ENCODE results near the gene IL18R1. TPM values are rescaled to one million over a fixed set of nuclear protein-coding genes. Genes with fewer than 3 reads are reported as not detected.
A peak's percentile ranks its signal among the peaks of the same experiment; 100 is the strongest.

The IL18R1 gene
- total RNA-seq, 1 donor from 2014 or later: 68.2 TPM

GRCh38 chr2:102412199-102412598, 56.6 kb downstream of the IL18R1 start:
- no peaks in the 10 kb centered on the region for H3K27me3 Mint-ChIP-seq (ENCODE audit: low read depth)
- H3K4me1 Mint-ChIP-seq (ENCODE audit: low read depth): peaks cover 19% of the 10 kb centered on the region
- intact Hi-C loops (cut with micrococcal nuclease): no loop called here
- H3K4me3 Mint-ChIP-seq (ENCODE audit: low read depth): no peak overlapping the region
- H3K27ac Mint-ChIP-seq: no peak overlapping the region
- no peak for DNase-seq (ENCODE audit: low spot score)
- H3K36me3 Mint-ChIP-seq (ENCODE audit: low read depth): peaks cover 52% of the 10 kb centered on the region
- H3K9me3 Mint-ChIP-seq: peaks cover 40% of the 10 kb centered on the region

GRCh38 chr2:102417946-102418345, 62.4 kb downstream of the IL18R1 start:
- Mint-ChIP-seq H3K27ac (peak overlapping the region; percentile 94), H3K4me3 (ENCODE audit: low read depth) (peak overlapping the region; percentile 58), H3K36me3 (ENCODE audit: low read depth) (peaks cover 59% of the 10 kb centered on the region), H3K27me3 (ENCODE audit: low read depth) (peaks cover 3% of the 10 kb centered on the region), H3K4me1 (ENCODE audit: low read depth) (peaks cover 63% of the 10 kb centered on the region), H3K9me3 (peaks cover 21% of the 10 kb centered on the region)
- intact Hi-C loops (cut with micrococcal nuclease): loop anchor here (1.0 kb wide), 4 partner anchors 18 to 335 kb away; no protein-coding TSS in a partner anchor
- no peak for DNase-seq (ENCODE audit: low spot score)

- peaks cover 69% of the 10 kb centered on the region for H3K4me1 Mint-ChIP-seq (ENCODE audit: low read depth)
- H3K36me3 Mint-ChIP-seq (ENCODE audit: low read depth): peaks cover 59% of the 10 kb centered on the region
- peak overlapping the region; percentile 73 for H3K4me3 Mint-ChIP-seq (ENCODE audit: low read depth)
Observed at GRCh38 chr2:102418421-102418961, 62.9 kb downstream of the IL18R1 start.

GRCh38 chr2:102420290-102420689, 64.7 kb downstream of the IL18R1 start:
- peaks cover 16% of the 10 kb centered on the region for H3K9me3 Mint-ChIP-seq
- peak overlapping the region; percentile 62 for H3K4me3 Mint-ChIP-seq (ENCODE audit: low read depth)
- peaks cover 62% of the 10 kb centered on the region for H3K36me3 Mint-ChIP-seq (ENCODE audit: low read depth)
- DNase-seq (ENCODE audit: low spot score): no peak
- intact Hi-C loops (cut with micrococcal nuclease): no loop called here
- no peak overlapping the region for H3K27ac Mint-ChIP-seq
- H3K4me1 Mint-ChIP-seq (ENCODE audit: low read depth): peaks cover 82% of the 10 kb centered on the region
- H3K27me3 Mint-ChIP-seq (ENCODE audit: low read depth): peaks cover 3% of the 10 kb centered on the region

More at GRCh38 chr2:102418421-102418961, 62.9 kb downstream of the IL18R1 start:
- peaks cover 21% of the 10 kb centered on the region for H3K9me3 Mint-ChIP-seq
- peak overlapping the region; percentile 75 for H3K27ac Mint-ChIP-seq
- intact Hi-C loops (cut with micrococcal nuclease): loop anchor here (1.0 kb wide), 4 partner anchors 18 to 335 kb away; no protein-coding TSS in a partner anchor
- DNase-seq (ENCODE audit: low spot score): no peak
- H3K27me3 Mint-ChIP-seq (ENCODE audit: low read depth): peaks cover 3% of the 10 kb centered on the region

GRCh38 chr2:102421890-102422759, 66.5 kb downstream of the IL18R1 start:
- DNase-seq (ENCODE audit: low spot score): no peak
- intact Hi-C loops (cut with micrococcal nuclease): no loop called here

GRCh38 chr2:102422910-102423309, 67.3 kb downstream of the IL18R1 start, which contains the start of gene IL18RAP:
TSS of gene IL18RAP (plus strand) at chr2:102423160. CDS start at chr2:102423278, 118 bp downstream.
- Mint-ChIP-seq H3K36me3 (ENCODE audit: low read depth) (peaks cover 62% of the 10 kb centered on the region), H3K4me1 (ENCODE audit: low read depth) (peaks cover 80% of the 10 kb centered on the region), H3K4me3 (ENCODE audit: low read depth) (peak within 1 kb of the TSS; percentile 61), H3K27me3 (ENCODE audit: low read depth) (peaks cover 3% of the 10 kb centered on the region), H3K9me3 (peaks cover under 1% of the 10 kb centered on the region), H3K27ac (peak within 1 kb of the TSS; percentile 51)
- no peak for DNase-seq (ENCODE audit: low spot score)
- intact Hi-C loops (cut with micrococcal nuclease): no loop called here

More at GRCh38 chr2:102421890-102422759, 66.5 kb downstream of the IL18R1 start:
- H3K4me1 Mint-ChIP-seq (ENCODE audit: low read depth): peaks cover 81% of the 10 kb centered on the region
- H3K36me3 Mint-ChIP-seq (ENCODE audit: low read depth): peaks cover 60% of the 10 kb centered on the region
- peak overlapping the region; percentile 40 for H3K4me3 Mint-ChIP-seq (ENCODE audit: low read depth)
- H3K27me3 Mint-ChIP-seq (ENCODE audit: low read depth): peaks cover 3% of the 10 kb centered on the region
- peak overlapping the region; percentile 51 for H3K27ac Mint-ChIP-seq
- peaks cover 5% of the 10 kb centered on the region for H3K9me3 Mint-ChIP-seq

- Mint-ChIP-seq H3K4me3 (ENCODE audit: low read depth) (peak overlapping the region; percentile 61), H3K27ac (peak overlapping the region; percentile 51), H3K9me3 (peaks cover under 1% of the 10 kb centered on the region), H3K36me3 (ENCODE audit: low read depth) (peaks cover 66% of the 10 kb centered on the region), H3K4me1 (ENCODE audit: low read depth) (peaks cover 81% of the 10 kb centered on the region), H3K27me3 (ENCODE audit: low read depth) (peaks cover 3% of the 10 kb centered on the region)
- no peak for DNase-seq (ENCODE audit: low spot score)
- intact Hi-C loops (cut with micrococcal nuclease): no loop called here
Observed at GRCh38 chr2:102423368-102423767, 67.8 kb downstream of the IL18R1 start.

- H3K4me3 Mint-ChIP-seq (ENCODE audit: low read depth): no peak overlapping the region
- H3K4me1 Mint-ChIP-seq (ENCODE audit: low read depth): peaks cover 82% of the 10 kb centered on the region
- H3K27me3 Mint-ChIP-seq (ENCODE audit: low read depth): peaks cover 3% of the 10 kb centered on the region
- intact Hi-C loops (cut with micrococcal nuclease): no loop called here
- peaks cover 12% of the 10 kb centered on the region for H3K9me3 Mint-ChIP-seq
- no peak for DNase-seq (ENCODE audit: low spot score)
- peaks cover 75% of the 10 kb centered on the region for H3K36me3 Mint-ChIP-seq (ENCODE audit: low read depth)
- no peak overlapping the region for H3K27ac Mint-ChIP-seq
Observed at GRCh38 chr2:102424754-102425153, 69.2 kb downstream of the IL18R1 start.

- Mint-ChIP-seq H3K27me3 (ENCODE audit: low read depth) (peaks cover 3% of the 10 kb centered on the region), H3K9me3 (peaks cover 19% of the 10 kb centered on the region), H3K4me1 (ENCODE audit: low read depth) (peaks cover 80% of the 10 kb centered on the region), H3K4me3 (ENCODE audit: low read depth) (no peak overlapping the region), H3K36me3 (ENCODE audit: low read depth) (peaks cover 81% of the 10 kb centered on the region), H3K27ac (no peak overlapping the region)
- intact Hi-C loops (cut with micrococcal nuclease): no loop called here
- DNase-seq (ENCODE audit: low spot score): no peak
Observed at GRCh38 chr2:102425441-102426132, 70.0 kb downstream of the IL18R1 start.

GRCh38 chr2:102427249-102427648, 71.7 kb downstream of the IL18R1 start:
- DNase-seq (ENCODE audit: low spot score): no peak
- peaks cover 71% of the 10 kb centered on the region for H3K4me1 Mint-ChIP-seq (ENCODE audit: low read depth)
- H3K9me3 Mint-ChIP-seq: peaks cover 27% of the 10 kb centered on the region
- no peaks in the 10 kb centered on the region for H3K27me3 Mint-ChIP-seq (ENCODE audit: low read depth)
- no peak overlapping the region for H3K4me3 Mint-ChIP-seq (ENCODE audit: low read depth)
- no peak overlapping the region for H3K27ac Mint-ChIP-seq
- H3K36me3 Mint-ChIP-seq (ENCODE audit: low read depth): peaks cover 80% of the 10 kb centered on the region
- intact Hi-C loops (cut with micrococcal nuclease): no loop called here

- DNase-seq (ENCODE audit: low spot score): no peak
- Mint-ChIP-seq H3K4me3 (ENCODE audit: low read depth) (no peak overlapping the region), H3K27ac (no peak overlapping the region), H3K9me3 (peaks cover 27% of the 10 kb centered on the region), H3K4me1 (ENCODE audit: low read depth) (peaks cover 63% of the 10 kb centered on the region), H3K36me3 (ENCODE audit: low read depth) (peaks cover 74% of the 10 kb centered on the region), H3K27me3 (ENCODE audit: low read depth) (no peaks in the 10 kb centered on the region)
- intact Hi-C loops (cut with micrococcal nuclease): no loop called here
Observed at GRCh38 chr2:102428573-102428972, 73.0 kb downstream of the IL18R1 start.

- no peak for DNase-seq (ENCODE audit: low spot score)
- H3K4me3 Mint-ChIP-seq (ENCODE audit: low read depth): no peak overlapping the region
- peaks cover 27% of the 10 kb centered on the region for H3K9me3 Mint-ChIP-seq
- intact Hi-C loops (cut with micrococcal nuclease): loop anchor here (10.0 kb wide), 1 partner anchor 718 kb away; no protein-coding TSS in a partner anchor
- no peak overlapping the region for H3K27ac Mint-ChIP-seq
- peaks cover 67% of the 10 kb centered on the region for H3K36me3 Mint-ChIP-seq (ENCODE audit: low read depth)
- H3K4me1 Mint-ChIP-seq (ENCODE audit: low read depth): peaks cover 61% of the 10 kb centered on the region
- H3K27me3 Mint-ChIP-seq (ENCODE audit: low read depth): no peaks in the 10 kb centered on the region
Observed at GRCh38 chr2:102432386-102432785, 76.8 kb downstream of the IL18R1 start.

Measured in activated T-helper 2 cell treated with anti-CD3 and anti-CD28 coated beads, Interferon-gamma antibody, Interleukin-2, Interleukin-4, amounts not matched to agents 10 μg/mL and 5 μg/mL and 100 μg/mL, durations not matched to agents 14 hours and 24 hours and 36 hours (primary cell).